Liver (tissue), 3 donors: ENCODE data around the gene CCDC92.

Source experiments
- EGR1 ChIP-seq, 2 donors: IDR thresholded peaks; 2 replicates each; pipeline ENCODE4 v1.6.1; 2016 to 2018; ENCODE audit warnings: antibody characterized with exemption in 2 of 2, low read depth in 2 of 2
- FOXA1 ChIP-seq: IDR thresholded peaks from 2 replicates; pipeline ENCODE4 v1.6.1; 2016; ENCODE audit warnings: antibody characterized with exemption
- HNF4G ChIP-seq: IDR thresholded peaks from 2 replicates; pipeline ENCODE4 v1.6.1; 2016; ENCODE audit warnings: antibody characterized with exemption
- RAD21 ChIP-seq, 2 donors: IDR thresholded peaks; 2 replicates each; pipeline ENCODE4 v1.6.1; 2016; ENCODE audit warnings: antibody characterized with exemption in 2 of 2, mild to moderate bottlenecking in 2 of 2
- RXRA ChIP-seq, 2 donors: IDR thresholded peaks; 2 replicates each; pipeline ENCODE4 v1.6.1; 2017 to 2018; ENCODE audit warnings: antibody characterized with exemption in 2 of 2, mild to moderate bottlenecking in 1 of 2
- SP1 ChIP-seq: IDR thresholded peaks from 2 replicates; pipeline ENCODE4 v1.6.1; 2018; ENCODE audit warnings: antibody characterized with exemption, mild to moderate bottlenecking
- YY1 ChIP-seq: IDR thresholded peaks from 2 replicates; pipeline ENCODE4 v1.6.1; 2016; ENCODE audit warnings: antibody characterized with exemption, mild to moderate bottlenecking
- TF ChIP-seq, protein P1 (sequence below): IDR thresholded peaks from 2 replicates; pipeline ENCODE4 v1.6.1; 2016; ENCODE audit warnings: antibody characterized with exemption, mild to moderate bottlenecking
- TF ChIP-seq, protein P2 (sequence below): fragments of 150-350 bp; IDR thresholded peaks from 2 replicates; pipeline ENCODE4 v1.5.1; 2017; ENCODE audit warnings: improper control_type of control experiment, low read depth, low read length; ENCODE audit not compliant: missing input control
- TF ChIP-seq, protein P3 (sequence below): IDR thresholded peaks from 2 replicates; pipeline ENCODE4 v1.6.1; 2016; ENCODE audit warnings: antibody characterized with exemption
- TF ChIP-seq, protein P4 (sequence below): IDR thresholded peaks from 2 replicates; pipeline ENCODE4 v1.6.1; 2016; ENCODE audit warnings: antibody characterized with exemption
- donor health status: healthy.
- donor health status: healthy.

DNA sequence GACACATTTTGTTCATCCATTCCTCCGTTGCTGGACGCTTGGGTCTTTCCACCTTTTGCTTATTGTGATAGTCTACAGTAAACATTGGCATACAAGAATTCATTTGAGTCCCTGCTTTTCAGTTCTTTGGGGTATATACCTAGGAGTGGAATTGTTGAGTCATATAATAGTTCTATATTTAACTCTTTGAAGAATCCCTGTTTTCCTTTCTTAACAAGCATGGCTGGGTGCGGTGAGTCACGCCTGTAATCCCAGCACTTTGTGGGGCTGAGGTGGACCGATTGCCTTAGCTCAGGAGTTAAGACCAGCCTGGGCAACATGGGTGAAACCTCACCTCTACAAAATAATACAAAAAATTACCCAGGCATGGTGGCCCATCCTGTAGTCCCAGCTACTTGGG is 75.4 kb downstream of the CCDC92 start:
- TF ChIP-seq, protein P1, sequence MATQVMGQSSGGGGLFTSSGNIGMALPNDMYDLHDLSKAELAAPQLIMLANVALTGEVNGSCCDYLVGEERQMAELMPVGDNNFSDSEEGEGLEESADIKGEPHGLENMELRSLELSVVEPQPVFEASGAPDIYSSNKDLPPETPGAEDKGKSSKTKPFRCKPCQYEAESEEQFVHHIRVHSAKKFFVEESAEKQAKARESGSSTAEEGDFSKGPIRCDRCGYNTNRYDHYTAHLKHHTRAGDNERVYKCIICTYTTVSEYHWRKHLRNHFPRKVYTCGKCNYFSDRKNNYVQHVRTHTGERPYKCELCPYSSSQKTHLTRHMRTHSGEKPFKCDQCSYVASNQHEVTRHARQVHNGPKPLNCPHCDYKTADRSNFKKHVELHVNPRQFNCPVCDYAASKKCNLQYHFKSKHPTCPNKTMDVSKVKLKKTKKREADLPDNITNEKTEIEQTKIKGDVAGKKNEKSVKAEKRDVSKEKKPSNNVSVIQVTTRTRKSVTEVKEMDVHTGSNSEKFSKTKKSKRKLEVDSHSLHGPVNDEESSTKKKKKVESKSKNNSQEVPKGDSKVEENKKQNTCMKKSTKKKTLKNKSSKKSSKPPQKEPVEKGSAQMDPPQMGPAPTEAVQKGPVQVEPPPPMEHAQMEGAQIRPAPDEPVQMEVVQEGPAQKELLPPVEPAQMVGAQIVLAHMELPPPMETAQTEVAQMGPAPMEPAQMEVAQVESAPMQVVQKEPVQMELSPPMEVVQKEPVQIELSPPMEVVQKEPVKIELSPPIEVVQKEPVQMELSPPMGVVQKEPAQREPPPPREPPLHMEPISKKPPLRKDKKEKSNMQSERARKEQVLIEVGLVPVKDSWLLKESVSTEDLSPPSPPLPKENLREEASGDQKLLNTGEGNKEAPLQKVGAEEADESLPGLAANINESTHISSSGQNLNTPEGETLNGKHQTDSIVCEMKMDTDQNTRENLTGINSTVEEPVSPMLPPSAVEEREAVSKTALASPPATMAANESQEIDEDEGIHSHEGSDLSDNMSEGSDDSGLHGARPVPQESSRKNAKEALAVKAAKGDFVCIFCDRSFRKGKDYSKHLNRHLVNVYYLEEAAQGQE: no peak
- no peak for TF ChIP-seq SP1
- TF ChIP-seq, protein P2, sequence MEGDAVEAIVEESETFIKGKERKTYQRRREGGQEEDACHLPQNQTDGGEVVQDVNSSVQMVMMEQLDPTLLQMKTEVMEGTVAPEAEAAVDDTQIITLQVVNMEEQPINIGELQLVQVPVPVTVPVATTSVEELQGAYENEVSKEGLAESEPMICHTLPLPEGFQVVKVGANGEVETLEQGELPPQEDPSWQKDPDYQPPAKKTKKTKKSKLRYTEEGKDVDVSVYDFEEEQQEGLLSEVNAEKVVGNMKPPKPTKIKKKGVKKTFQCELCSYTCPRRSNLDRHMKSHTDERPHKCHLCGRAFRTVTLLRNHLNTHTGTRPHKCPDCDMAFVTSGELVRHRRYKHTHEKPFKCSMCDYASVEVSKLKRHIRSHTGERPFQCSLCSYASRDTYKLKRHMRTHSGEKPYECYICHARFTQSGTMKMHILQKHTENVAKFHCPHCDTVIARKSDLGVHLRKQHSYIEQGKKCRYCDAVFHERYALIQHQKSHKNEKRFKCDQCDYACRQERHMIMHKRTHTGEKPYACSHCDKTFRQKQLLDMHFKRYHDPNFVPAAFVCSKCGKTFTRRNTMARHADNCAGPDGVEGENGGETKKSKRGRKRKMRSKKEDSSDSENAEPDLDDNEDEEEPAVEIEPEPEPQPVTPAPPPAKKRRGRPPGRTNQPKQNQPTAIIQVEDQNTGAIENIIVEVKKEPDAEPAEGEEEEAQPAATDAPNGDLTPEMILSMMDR: no peak
- TF ChIP-seq, protein P3, sequence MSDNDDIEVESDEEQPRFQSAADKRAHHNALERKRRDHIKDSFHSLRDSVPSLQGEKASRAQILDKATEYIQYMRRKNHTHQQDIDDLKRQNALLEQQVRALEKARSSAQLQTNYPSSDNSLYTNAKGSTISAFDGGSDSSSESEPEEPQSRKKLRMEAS: no peak
- no peak for TF ChIP-seq EGR1 (IDR thresholded peaks at IDR 0.05; ENCODE audit: low read depth in 2 of 2)
- TF ChIP-seq RXRA (IDR thresholded peaks at IDR 0.05): no peak
- TF ChIP-seq YY1: no peak
- TF ChIP-seq, protein P4, sequence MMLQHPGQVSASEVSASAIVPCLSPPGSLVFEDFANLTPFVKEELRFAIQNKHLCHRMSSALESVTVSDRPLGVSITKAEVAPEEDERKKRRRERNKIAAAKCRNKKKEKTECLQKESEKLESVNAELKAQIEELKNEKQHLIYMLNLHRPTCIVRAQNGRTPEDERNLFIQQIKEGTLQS: no peak
- no peak for TF ChIP-seq HNF4G
- TF ChIP-seq FOXA1: no peak
- no peak for TF ChIP-seq RAD21 (IDR thresholded peaks at IDR 0.05)
